Esophagus muscularis mucosa (tissue), 3 donors: ENCODE measurements around the gene SFT2D2.

Experiments used
- CTCF ChIP-seq, 3 experiments: fragments of 200-600 bp in 2 of 3; fragments of 450-650 bp in 1 of 3; sonication (generic) in 2 of 3; IDR thresholded peaks; one replicate each; pipeline ENCODE4 v1.5.1; 2017 to 2019; ENCODE audit warnings: antibody characterized with exemption in 3 of 3, mild to moderate bottlenecking in 2 of 3, moderate library complexity in 1 of 3
- POLR2A ChIP-seq: fragments of 450-650 bp; IDR thresholded peaks from one replicate; pipeline ENCODE4 v1.6.1; 2017; ENCODE audit warnings: antibody characterized with exemption, moderate library complexity, mild to moderate bottlenecking, low read depth

GRCh38 chr1:168213349-168213748 is 12.5 kb upstream of the SFT2D2 start:
- TF ChIP-seq CTCF (IDR thresholded peaks at IDR 0.05) (no peak), POLR2A (no peak)
